ENCODE data around the gene ASNSD1.

ASNSD1 gene

GRCh38 chr2:189621781-189622180, 39.5 kb upstream of the ASNSD1 start:
- no peak overlapping the region for H3K27ac ChIP-seq
- TF ChIP-seq, protein P1, sequence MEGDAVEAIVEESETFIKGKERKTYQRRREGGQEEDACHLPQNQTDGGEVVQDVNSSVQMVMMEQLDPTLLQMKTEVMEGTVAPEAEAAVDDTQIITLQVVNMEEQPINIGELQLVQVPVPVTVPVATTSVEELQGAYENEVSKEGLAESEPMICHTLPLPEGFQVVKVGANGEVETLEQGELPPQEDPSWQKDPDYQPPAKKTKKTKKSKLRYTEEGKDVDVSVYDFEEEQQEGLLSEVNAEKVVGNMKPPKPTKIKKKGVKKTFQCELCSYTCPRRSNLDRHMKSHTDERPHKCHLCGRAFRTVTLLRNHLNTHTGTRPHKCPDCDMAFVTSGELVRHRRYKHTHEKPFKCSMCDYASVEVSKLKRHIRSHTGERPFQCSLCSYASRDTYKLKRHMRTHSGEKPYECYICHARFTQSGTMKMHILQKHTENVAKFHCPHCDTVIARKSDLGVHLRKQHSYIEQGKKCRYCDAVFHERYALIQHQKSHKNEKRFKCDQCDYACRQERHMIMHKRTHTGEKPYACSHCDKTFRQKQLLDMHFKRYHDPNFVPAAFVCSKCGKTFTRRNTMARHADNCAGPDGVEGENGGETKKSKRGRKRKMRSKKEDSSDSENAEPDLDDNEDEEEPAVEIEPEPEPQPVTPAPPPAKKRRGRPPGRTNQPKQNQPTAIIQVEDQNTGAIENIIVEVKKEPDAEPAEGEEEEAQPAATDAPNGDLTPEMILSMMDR (IDR thresholded peaks at IDR 0.05; ENCODE audit: low read depth, low read length), result no peak
- H3K9me3 ChIP-seq (ENCODE audit: severe bottlenecking), result no peaks in the 10 kb centered on the region
- H3K4me3 ChIP-seq (ENCODE audit: low read depth, low read length), result no peak overlapping the region
- H3K36me3 ChIP-seq, result no peaks in the 10 kb centered on the region
- H3K27me3 ChIP-seq (ENCODE audit: insufficient read depth, low read depth, severe bottlenecking), result no peaks in the 10 kb centered on the region
- no peak for DNase-seq

- H3K27ac ChIP-seq, result no peak overlapping the region
- no peak overlapping the region for H3K4me3 ChIP-seq (ENCODE audit: low read depth, low read length)
- TF ChIP-seq, protein P1 (IDR thresholded peaks at IDR 0.05; ENCODE audit: low read depth, low read length), result no peak
- H3K36me3 ChIP-seq, result no peaks in the 10 kb centered on the region
- no peaks in the 10 kb centered on the region for H3K27me3 ChIP-seq (ENCODE audit: insufficient read depth, low read depth, severe bottlenecking)
- no peaks in the 10 kb centered on the region for H3K9me3 ChIP-seq (ENCODE audit: severe bottlenecking)
- no peak for DNase-seq
Observed at GRCh38 chr2:189623049-189623448, 38.2 kb upstream of the ASNSD1 start.

- no peak for DNase-seq
- Histone ChIP-seq H3K27ac (no peak overlapping the region), H3K27me3 (ENCODE audit: insufficient read depth, low read depth, severe bottlenecking) (no peaks in the 10 kb centered on the region), H3K36me3 (no peaks in the 10 kb centered on the region), H3K4me3 (ENCODE audit: low read depth, low read length) (no peak overlapping the region), H3K9me3 (ENCODE audit: severe bottlenecking) (no peaks in the 10 kb centered on the region)
- TF ChIP-seq, protein P1 (IDR thresholded peaks at IDR 0.05; ENCODE audit: low read depth, low read length), result no peak
Observed at GRCh38 chr2:189624648-189625355, 36.5 kb upstream of the ASNSD1 start.

GRCh38 chr2:189625636-189626035, 35.6 kb upstream of the ASNSD1 start:
- Histone ChIP-seq H3K27ac (no peak overlapping the region), H3K27me3 (ENCODE audit: insufficient read depth, low read depth, severe bottlenecking) (no peaks in the 10 kb centered on the region), H3K9me3 (ENCODE audit: severe bottlenecking) (no peaks in the 10 kb centered on the region), H3K36me3 (no peaks in the 10 kb centered on the region), H3K4me3 (ENCODE audit: low read depth, low read length) (no peak overlapping the region)
- TF ChIP-seq, protein P1 (IDR thresholded peaks at IDR 0.05; ENCODE audit: low read depth, low read length), result no peak
- no peak for DNase-seq

DNA sequence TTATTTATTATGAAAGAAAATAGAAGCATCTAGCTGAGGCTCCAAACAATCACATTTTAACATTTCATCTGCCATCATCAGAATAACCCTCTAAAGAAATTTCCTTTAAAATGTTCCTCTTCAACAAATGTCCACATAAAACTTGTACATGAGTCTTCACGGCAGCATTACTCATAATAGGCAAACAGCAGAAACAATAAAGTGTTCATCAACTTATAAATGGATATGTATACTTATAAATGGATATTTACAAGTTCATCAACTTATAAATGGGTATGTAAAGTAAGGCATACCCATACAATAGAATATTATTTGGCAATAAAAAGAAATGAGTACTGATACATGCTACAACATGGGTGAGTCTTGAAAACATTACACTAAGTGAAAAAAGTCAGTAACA, 33.5 kb upstream of the ASNSD1 start:
- TF ChIP-seq, protein P1 (IDR thresholded peaks at IDR 0.05; ENCODE audit: low read depth, low read length), result no peak
- DNase-seq, result no peak
- Histone ChIP-seq H3K9me3 (ENCODE audit: severe bottlenecking) (no peaks in the 10 kb centered on the region), H3K27me3 (ENCODE audit: insufficient read depth, low read depth, severe bottlenecking) (no peaks in the 10 kb centered on the region), H3K27ac (no peak overlapping the region), H3K36me3 (no peaks in the 10 kb centered on the region), H3K4me3 (ENCODE audit: low read depth, low read length) (no peak overlapping the region)
